GM12873 (cell line): ENCODE data around the gene LDLRAD4.

Source experiments
- CTCF ChIP-seq: IDR thresholded peaks from 2 replicates; pipeline ENCODE4 v1.5.1; 2012; ENCODE audit warnings: low read depth, mild to moderate bottlenecking, moderate library complexity, low read length, control low read depth; ENCODE audit not compliant: insufficient read depth; ENCODE audit errors: missing control alignments

LDLRAD4 gene

GRCh38 chr18:13336841-13337240 lies 118.3 kb downstream of the LDLRAD4 start:
- no peak for TF ChIP-seq CTCF

- TF ChIP-seq CTCF = no peak
Measured at GRCh38 chr18:13337369-13337768, 118.8 kb downstream of the LDLRAD4 start.

- TF ChIP-seq CTCF = no peak
Measured at GRCh38 chr18:13338318-13338717, 119.8 kb downstream of the LDLRAD4 start.

GRCh38 chr18:13339653-13340052 lies 121.1 kb downstream of the LDLRAD4 start:
- TF ChIP-seq CTCF = no peak

GRCh38 chr18:13353084-13353823 lies 134.7 kb downstream of the LDLRAD4 start:
- TF ChIP-seq CTCF = no peak

- no peak for TF ChIP-seq CTCF
Measured at GRCh38 chr18:13354402-13354801, 135.8 kb downstream of the LDLRAD4 start.

GRCh38 chr18:13356032-13356431 lies 137.5 kb downstream of the LDLRAD4 start:
- no peak for TF ChIP-seq CTCF

- TF ChIP-seq CTCF = no peak
Measured at GRCh38 chr18:13357289-13357688, 138.7 kb downstream of the LDLRAD4 start.
